H9 (cell line): ENCODE measurements around the gene SLC16A14. TPM values are rescaled to one million over a fixed set of nuclear protein-coding genes. Genes with fewer than 3 reads are reported as not detected.

Source experiments
- DNase-seq: peaks from one replicate; pipeline ENCODE4 v3.0.0-alpha.2; 2017
- H2AFZ ChIP-seq: one replicate; pipeline ENCODE4 v1.6.1; 2013; ENCODE audit warnings: mild to moderate bottlenecking, low read length, control low read depth, moderate library complexity
- H2AK5ac ChIP-seq: 2 replicates; pipeline ENCODE4 v1.6.1; 2013; ENCODE audit warnings: low read length, control low read depth, mixed read lengths; ENCODE audit not compliant: insufficient read length
- H2BK120ac ChIP-seq: one replicate; pipeline ENCODE4 v1.6.1; 2013; ENCODE audit warnings: low read depth, mild to moderate bottlenecking, low read length, control low read depth, inconsistent platforms; ENCODE audit not compliant: poor library complexity, severe bottlenecking
- H2BK12ac ChIP-seq: 2 replicates; pipeline ENCODE4 v1.6.1; 2013; ENCODE audit warnings: low read length, control low read depth, mixed read lengths, low read depth; ENCODE audit not compliant: insufficient read length
- H2BK15ac ChIP-seq: 2 replicates; pipeline ENCODE4 v1.6.1; 2013; ENCODE audit warnings: low read depth, low read length, control low read depth
- H2BK20ac ChIP-seq: one replicate; pipeline ENCODE4 v1.6.1; 2013; ENCODE audit warnings: low read depth, mild to moderate bottlenecking, low read length, control low read depth, inconsistent platforms; ENCODE audit not compliant: poor library complexity, severe bottlenecking
- H2BK5ac ChIP-seq: 2 replicates; pipeline ENCODE4 v1.6.1; 2013; ENCODE audit warnings: low read length, control low read depth, mixed read lengths; ENCODE audit not compliant: insufficient read length
- H3K14ac ChIP-seq: 2 replicates; pipeline ENCODE4 v1.6.1; 2013; ENCODE audit warnings: low read length, control low read depth; ENCODE audit not compliant: insufficient read depth
- H3K18ac ChIP-seq: 2 replicates; pipeline ENCODE4 v1.6.1; 2013; ENCODE audit warnings: low read depth, mild to moderate bottlenecking, mixed read lengths, low read length, control low read depth; ENCODE audit not compliant: insufficient read length
- H3K23ac ChIP-seq: 2 replicates; pipeline ENCODE4 v1.6.1; 2013; ENCODE audit warnings: low read length, control low read depth, mixed read lengths, low read depth; ENCODE audit not compliant: insufficient read length
- H3K23me2 ChIP-seq: 2 replicates; pipeline ENCODE4 v1.6.1; 2013; ENCODE audit warnings: low read depth, mild to moderate bottlenecking, mixed read lengths, low read length, control low read depth; ENCODE audit not compliant: insufficient read length, poor library complexity, severe bottlenecking
- H3K27ac ChIP-seq: 2 replicates; pipeline ENCODE4 v1.5.1; 2013; ENCODE audit warnings: low read length, control low read depth, mixed read lengths, low read depth; ENCODE audit not compliant: insufficient read length
- H3K27me3 ChIP-seq: 2 replicates; pipeline ENCODE4 v1.6.1; 2013; ENCODE audit warnings: low read length, control low read depth, inconsistent platforms; ENCODE audit not compliant: insufficient read depth
- H3K4ac ChIP-seq: 2 replicates; pipeline ENCODE4 v1.6.1; 2013; ENCODE audit warnings: low read depth, mild to moderate bottlenecking, control low read depth, inconsistent platforms, low read length, moderate library complexity
- H3K4me1 ChIP-seq: 2 replicates; pipeline ENCODE4 v1.6.1; 2013; ENCODE audit warnings: low read length, control low read depth, inconsistent platforms; ENCODE audit not compliant: insufficient read depth
- H3K4me2 ChIP-seq: 2 replicates; pipeline ENCODE4 v1.6.1; 2013; ENCODE audit warnings: low read length, control low read depth, mixed read lengths; ENCODE audit not compliant: insufficient read length, insufficient read depth
- H3K56ac ChIP-seq: 2 replicates; pipeline ENCODE4 v1.6.1; 2013; ENCODE audit warnings: low read depth, mild to moderate bottlenecking, mixed read lengths, low read length, control low read depth; ENCODE audit not compliant: insufficient read length
- H3K79me1 ChIP-seq: 2 replicates; pipeline ENCODE4 v1.6.1; 2013; ENCODE audit warnings: low read depth, mild to moderate bottlenecking, moderate library complexity, low read length, control low read depth, inconsistent platforms; ENCODE audit not compliant: insufficient read depth, poor library complexity, severe bottlenecking
- H3K79me2 ChIP-seq: 2 replicates; pipeline ENCODE4 v1.6.1; 2013; ENCODE audit warnings: low read length, control low read depth, inconsistent platforms; ENCODE audit not compliant: insufficient read depth
- H3K9ac ChIP-seq: 2 replicates; pipeline ENCODE4 v1.6.1; 2013; ENCODE audit warnings: low read length, control low read depth, mixed read lengths; ENCODE audit not compliant: insufficient read length; ENCODE audit errors: extremely low read depth
- H3K9me3 ChIP-seq: one replicate; pipeline ENCODE4 v1.6.1; 2013; ENCODE audit warnings: low read depth, low read length, inconsistent platforms; ENCODE audit not compliant: control insufficient read depth
- H3T11ph ChIP-seq: one replicate; pipeline ENCODE4 v1.6.1; 2013; ENCODE audit warnings: mild to moderate bottlenecking, low read length, control low read depth, inconsistent platforms
- H4K20me1 ChIP-seq: one replicate; pipeline ENCODE4 v1.6.1; 2013; ENCODE audit not compliant: control insufficient read depth, insufficient read length, insufficient read depth
- H4K5ac ChIP-seq: 2 replicates; pipeline ENCODE4 v1.6.1; 2013; ENCODE audit warnings: low read depth, mild to moderate bottlenecking, mixed read lengths, low read length, control low read depth; ENCODE audit not compliant: insufficient read length
- H4K8ac ChIP-seq: replicated peaks from 2 replicates; pipeline ENCODE4 v1.6.1; 2013; ENCODE audit warnings: low read length, control low read depth, mixed read lengths, low read depth; ENCODE audit not compliant: insufficient read length
- H4K91ac ChIP-seq: 2 replicates; pipeline ENCODE4 v1.6.1; 2013; ENCODE audit warnings: low read depth, mild to moderate bottlenecking, moderate library complexity, mixed read lengths, low read length, control low read depth; ENCODE audit not compliant: insufficient read length
- H3K27ac Mint-ChIP-seq, 3 experiments: 2 replicates in 2 of 3; 3 replicates in 1 of 3; pipeline ENCODE4 v1.8.0; 2020 to 2021; ENCODE audit warnings: mixed read lengths in 3 of 3, mild to moderate bottlenecking in 1 of 3, moderate library complexity in 1 of 3
- H3K27me3 Mint-ChIP-seq: 2 replicates; pipeline ENCODE4 v1.8.0; 2021; ENCODE audit warnings: low read depth, mild to moderate bottlenecking, moderate library complexity, mixed read lengths
- H3K36me3 Mint-ChIP-seq, 3 experiments: 2 replicates in 2 of 3; 3 replicates in 1 of 3; pipeline ENCODE4 v1.8.0; 2020 to 2021; ENCODE audit warnings: low read depth in 3 of 3, mixed read lengths in 3 of 3; ENCODE audit not compliant: insufficient read depth in 1 of 3
- H3K4me1 Mint-ChIP-seq, 2 experiments: 2 replicates each; pipeline ENCODE4 v1.8.0; 2020; ENCODE audit warnings: mixed read lengths in 2 of 2
- H3K4me3 Mint-ChIP-seq, 2 experiments: 2 replicates in 1 of 2; 3 replicates in 1 of 2; pipeline ENCODE4 v1.8.0; 2020 to 2021; ENCODE audit warnings: mild to moderate bottlenecking in 2 of 2, mixed read lengths in 2 of 2, moderate library complexity in 1 of 2
- H3K9me3 Mint-ChIP-seq, 2 experiments: 2 replicates in 1 of 2; 3 replicates in 1 of 2; pipeline ENCODE4 v1.8.0; 2020; ENCODE audit warnings: mild to moderate bottlenecking in 2 of 2, mixed read lengths in 2 of 2, moderate library complexity in 1 of 2
- CTCF ChIP-seq: fragments of 200-600 bp; sonication (generic); conservative IDR thresholded peaks from 3 replicates; pipeline ENCODE4 v1.8.0; 2021; ENCODE audit warnings: antibody characterized with exemption, mild to moderate bottlenecking
- WGBS: extraction: QIAGEN DNeasy Blood & Tissue Kit; methylation state at CpG from one replicate; pipeline ENCODE4 v1.1.7; 2013; ENCODE audit warnings: missing lambda C conversion rate, low lambda C conversion rate, mixed read lengths; ENCODE audit not compliant: insufficient read length; ENCODE audit errors: extremely low coverage; 5-methylcytosine and 5-hydroxymethylcytosine counted together
- total RNA-seq: library from RNA; stranded (reverse); gene quantifications from 2 replicates; pipeline ENCODE4 v1.2.1, GENCODE V29; 2021

Gene SLC16A14
- total RNA-seq, 1 experiment from 2014 or later = 0.61 TPM

GRCh38 chr2:230011617-230012016 lies 57.1 kb downstream of the SLC16A14 start:
- Histone ChIP-seq H2BK15ac (no peak overlapping the region), H3K9me3 (no peaks in the 10 kb centered on the region), H3K23me2 (no peaks in the 10 kb centered on the region), H3K9ac (no peak overlapping the region), H2AFZ (no peak overlapping the region), H3K23ac (no peak overlapping the region), H3K14ac (no peak overlapping the region), H4K91ac (no peak overlapping the region), H2BK12ac (no peak overlapping the region), H2BK5ac (no peak overlapping the region), H3K56ac (no peak overlapping the region), H3K79me1 (no peaks in the 10 kb centered on the region), H3K27me3 (no peaks in the 10 kb centered on the region), H3K18ac (no peak overlapping the region), H4K5ac (no peak overlapping the region), H3K27ac (no peak overlapping the region), H2BK120ac (no peak overlapping the region), H3K4ac (no peak overlapping the region), H3K4me2 (no peak overlapping the region), H3K79me2 (no peaks in the 10 kb centered on the region), H3T11ph (no peak overlapping the region), H2AK5ac (no peak overlapping the region), H4K20me1 (no peaks in the 10 kb centered on the region), H2BK20ac (no peak overlapping the region), H4K8ac (no peak overlapping the region), H3K4me1 (no peaks in the 10 kb centered on the region)
- Mint-ChIP-seq H3K4me1 (no peaks in the 10 kb centered on the region), H3K27ac (no peak overlapping the region), H3K36me3 (peaks cover 0 to 10% (median 7%) of the 10 kb centered on the region in 3 experiments; a peak in 5 of 7 replicates), H3K27me3 (no peaks in the 10 kb centered on the region), H3K9me3 (peaks cover 0 to 11% of the 10 kb centered on the region in 2 experiments; a peak in 2 of 5 replicates), H3K4me3 (no peak overlapping the region)
- WGBS = no CpG with 5 or more reads among the region's 1 CpG
- TF ChIP-seq CTCF = no peak
- DNase-seq = no peak
